ENCODE measurements around the gene GAD2.

Gene GAD2

GRCh38 chr10:26225322-26225721 is 8.7 kb downstream of the GAD2 start:
- no peak for DNase-seq

DNA sequence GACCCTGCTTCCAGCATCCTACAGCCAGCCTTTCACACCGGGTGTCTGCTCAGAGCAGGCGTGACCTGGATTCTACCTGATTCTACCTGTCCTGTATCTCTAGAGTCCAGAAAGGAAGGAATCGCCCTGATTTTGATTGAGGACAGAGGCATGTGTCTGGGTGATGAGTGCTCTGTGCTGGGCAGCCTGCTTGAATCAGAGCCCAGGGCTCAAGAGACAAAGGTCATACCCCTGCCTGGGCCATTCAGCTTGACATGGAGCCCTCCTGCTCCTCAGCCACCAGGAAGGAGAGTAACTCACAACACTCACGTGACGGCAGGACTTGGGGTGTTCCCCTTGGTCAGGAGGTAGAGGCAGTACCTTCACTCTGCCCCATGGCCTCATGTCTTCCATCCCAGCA is 11.2 kb downstream of the GAD2 start:
- no peak for DNase-seq

GRCh38 chr10:26232174-26232573 is 15.6 kb downstream of the GAD2 start:
- no peak for DNase-seq

- DNase-seq, result no peak
Observed at GRCh38 chr10:26235761-26236160, 19.2 kb downstream of the GAD2 start.

DNA sequence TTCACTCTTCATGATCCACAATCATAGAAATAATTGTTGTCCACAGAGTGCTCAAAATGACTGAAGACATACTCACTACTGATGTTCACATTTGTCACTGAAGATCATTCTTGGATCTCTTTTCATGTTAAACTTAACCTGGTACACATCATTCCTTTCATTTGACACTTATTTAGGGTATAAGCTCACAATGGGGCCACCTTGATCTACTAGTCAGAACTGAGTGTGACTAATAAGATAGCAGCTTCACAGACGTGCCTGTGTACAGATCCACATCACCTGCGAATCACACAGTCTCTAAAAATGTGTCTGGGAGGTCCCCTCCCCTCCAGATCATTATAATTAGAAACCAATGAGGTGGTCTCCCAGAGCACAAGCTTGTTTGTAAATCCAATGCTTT is 21.8 kb downstream of the GAD2 start:
- DNase-seq, result no peak

DNA sequence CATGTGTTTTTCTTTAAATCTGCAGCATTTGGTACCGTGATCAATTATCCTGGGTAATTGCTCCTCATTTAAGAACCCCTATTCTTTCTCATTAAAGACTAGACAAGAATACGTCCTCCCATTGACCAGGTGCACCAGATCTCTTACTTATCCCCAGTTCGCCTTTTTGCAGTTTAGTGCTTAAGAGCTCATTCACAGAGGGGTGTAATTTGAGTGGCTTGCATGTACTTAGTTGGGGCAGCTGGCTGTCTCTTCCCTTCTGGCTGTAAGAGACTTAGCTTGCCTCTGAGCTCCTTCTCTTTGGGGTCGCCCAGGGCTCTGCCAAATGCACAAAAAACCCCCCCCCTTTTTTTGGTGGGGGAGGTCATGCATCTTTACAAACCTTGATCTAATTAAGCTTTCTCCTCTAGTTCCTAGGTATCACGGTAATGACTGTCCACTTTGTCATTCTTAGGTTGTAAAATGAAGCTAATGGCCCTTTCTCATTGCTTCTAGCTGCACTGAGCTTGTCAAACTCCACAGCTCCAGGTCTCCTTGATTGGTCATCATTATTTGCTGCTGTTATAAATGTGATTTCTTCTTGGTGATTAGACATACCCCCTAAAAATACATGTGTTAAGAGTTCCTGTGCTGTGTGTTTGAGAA is 26.3 kb downstream of the GAD2 start:
- no peak for DNase-seq

GRCh38 chr10:26243351-26243720 is 26.8 kb downstream of the GAD2 start:
- no peak for DNase-seq

DNA sequence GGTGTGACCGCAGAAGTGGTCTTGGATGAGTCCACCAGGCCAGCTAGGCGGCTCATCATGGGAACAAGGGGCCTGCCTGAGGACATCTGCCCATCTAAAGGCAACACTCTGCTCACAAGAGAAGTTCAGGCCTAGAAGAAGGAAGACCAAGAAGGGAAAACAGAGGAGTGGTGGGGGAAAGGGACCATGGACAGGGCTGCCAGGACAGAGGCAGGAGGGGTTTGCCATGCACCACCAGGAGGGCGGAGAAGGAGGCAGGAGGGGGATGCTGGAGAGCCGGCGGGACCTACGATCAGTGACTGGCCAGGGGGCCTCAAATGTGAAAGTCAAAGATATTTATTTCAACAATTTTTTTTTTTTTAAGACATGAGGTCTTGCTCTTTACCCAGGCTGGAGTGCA is 33.1 kb downstream of the GAD2 start:
- DNase-seq, result no peak

DNA sequence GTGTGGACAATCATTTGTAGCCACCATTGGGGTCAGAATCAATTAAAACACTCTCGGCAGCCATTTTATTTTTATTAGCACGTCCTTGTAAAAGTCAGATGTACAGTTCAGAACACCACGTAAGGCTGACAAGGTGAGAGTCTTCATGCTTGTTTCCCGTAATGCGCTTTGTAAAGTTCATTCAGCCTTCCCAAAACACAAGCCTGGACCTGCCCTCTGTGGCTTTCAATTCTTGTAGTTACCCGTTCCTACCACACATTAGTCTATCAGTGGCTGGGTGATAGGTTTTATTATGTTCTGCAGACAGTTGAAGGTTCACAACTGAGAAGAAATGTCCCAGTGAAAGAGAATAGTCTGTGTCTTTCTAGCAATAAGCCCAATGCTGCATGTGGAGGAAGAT is 35.4 kb downstream of the GAD2 start:
- no peak for DNase-seq

GRCh38 chr10:26254616-26255015 is 38.0 kb downstream of the GAD2 start:
- no peak for DNase-seq

DNA sequence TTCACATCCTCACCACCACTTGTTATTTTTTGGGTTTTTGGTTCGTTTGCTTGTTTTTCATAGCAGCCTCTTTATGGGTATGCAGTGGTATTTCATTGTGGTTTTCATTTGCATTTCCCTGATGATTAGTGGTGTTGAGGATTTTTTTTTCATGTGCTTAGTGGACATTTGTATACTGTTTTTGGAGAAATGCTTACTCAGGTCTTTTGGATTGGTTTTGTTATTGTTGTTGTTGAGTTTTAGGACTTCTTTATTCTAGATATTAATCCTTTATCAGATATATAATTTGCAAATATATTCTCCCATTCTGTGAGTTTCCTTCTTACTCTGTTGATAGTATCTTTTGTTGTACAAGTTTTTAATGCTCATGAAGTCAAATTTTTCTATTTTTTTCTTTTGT is 42.8 kb downstream of the GAD2 start:
- DNase-seq, result no peak

DNA sequence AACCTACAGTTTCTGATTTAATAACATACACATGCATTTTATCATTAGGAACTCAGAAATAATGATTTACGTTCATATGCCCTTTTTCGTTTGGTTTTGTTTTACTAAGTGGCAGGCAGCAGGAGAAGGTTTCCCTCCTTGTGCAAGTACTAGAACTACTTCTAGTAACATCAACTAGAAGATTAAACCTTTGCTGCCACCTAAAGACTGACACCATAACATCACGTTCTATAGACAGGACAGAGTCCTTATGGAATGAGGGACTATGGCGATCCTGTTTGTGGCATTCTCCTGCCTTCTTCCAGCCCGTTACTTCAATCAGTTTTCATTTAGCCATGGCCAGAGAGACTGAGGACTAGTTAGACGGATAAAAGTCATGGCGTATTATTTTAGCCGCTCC is 53.2 kb downstream of the GAD2 start:
- no peak for DNase-seq

DNA sequence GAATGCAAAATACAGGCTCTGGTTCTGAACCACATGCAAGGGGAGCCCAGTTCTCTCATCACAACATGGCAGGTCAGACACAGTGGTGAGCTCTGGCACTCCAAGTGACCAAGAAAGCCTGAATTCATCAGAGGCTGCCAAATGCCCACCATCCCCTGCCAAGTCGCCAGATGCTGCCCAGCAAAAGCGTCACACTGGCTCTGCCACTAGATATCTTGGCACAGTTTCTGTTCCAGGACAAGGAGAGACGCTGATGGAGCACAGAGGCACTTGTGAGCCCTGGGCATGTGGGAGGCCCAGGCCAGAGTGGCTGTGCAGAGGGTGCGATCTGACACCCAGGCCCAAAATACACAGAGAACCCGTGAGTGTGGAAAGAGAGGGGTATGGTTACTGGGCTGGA is 57.8 kb downstream of the GAD2 start:
- DNase-seq, result no peak

DNA sequence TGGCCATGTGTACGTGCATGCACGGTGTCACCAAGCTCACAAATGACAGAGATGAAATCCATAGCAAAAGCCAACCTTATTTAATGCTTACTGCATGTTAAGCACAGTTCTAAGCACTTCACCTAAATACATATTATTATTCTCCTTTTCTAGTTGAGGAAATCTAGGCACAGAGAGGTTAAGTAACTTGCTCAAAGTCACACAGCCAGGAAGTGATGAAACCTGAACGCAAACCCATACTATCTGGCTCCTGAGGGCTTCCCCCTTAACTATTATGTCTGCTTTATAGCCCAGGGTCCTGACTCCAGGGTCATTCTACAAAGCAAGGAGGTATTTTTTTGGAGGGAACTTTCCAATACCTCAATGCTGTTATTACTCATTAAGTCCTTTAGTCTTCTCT is 61.7 kb downstream of the GAD2 start:
- no peak for DNase-seq

DNA sequence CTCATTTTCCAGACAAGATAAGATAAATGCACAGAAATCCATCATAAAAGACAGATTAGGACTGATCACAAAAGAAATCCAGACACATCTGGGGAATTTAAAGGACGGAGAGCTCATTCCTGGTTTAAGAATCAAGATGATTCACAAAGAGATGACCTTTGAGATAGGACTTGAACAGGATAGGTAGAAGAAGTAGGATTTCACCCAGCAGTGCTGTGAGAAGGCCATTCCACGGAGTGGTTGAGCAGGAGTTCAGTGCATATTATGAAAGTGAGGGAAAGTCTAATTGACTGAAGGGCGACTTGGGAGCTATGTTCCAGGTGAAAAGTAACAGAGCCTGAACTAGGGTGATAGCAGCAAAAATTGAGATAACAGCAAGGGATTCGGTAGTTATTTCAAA is 73.7 kb downstream of the GAD2 start:
- no peak for DNase-seq

- DNase-seq, result no peak
Observed at GRCh38 chr10:26291721-26292480, 75.3 kb downstream of the GAD2 start.

GRCh38 chr10:26296360-26296759 is 79.8 kb downstream of the GAD2 start:
- no peak for DNase-seq

GRCh38 chr10:26300001-26300400 is 83.4 kb downstream of the GAD2 start:
- no peak for DNase-seq

DNA sequence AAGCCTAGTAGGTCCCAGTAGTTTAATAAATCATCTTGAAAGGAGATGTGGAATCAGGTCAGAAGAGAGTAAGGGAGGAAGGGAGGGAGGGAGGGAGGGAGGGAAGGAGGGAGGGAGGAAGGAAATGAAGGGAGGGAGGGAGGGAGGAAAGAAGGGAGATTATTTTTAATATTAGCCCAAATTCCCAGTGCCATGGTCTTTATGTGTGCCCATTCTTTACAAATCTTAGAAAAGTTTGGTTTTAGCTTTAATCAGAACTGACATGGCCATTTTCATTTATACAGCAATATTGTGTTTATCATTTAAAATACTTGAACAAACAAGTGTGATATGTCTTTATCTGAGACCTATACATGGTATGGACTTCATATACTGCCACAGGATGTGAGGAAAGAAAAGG is 86.8 kb downstream of the GAD2 start:
- DNase-seq, result no peak

GRCh38 chr10:26310361-26310760 is 93.8 kb downstream of the GAD2 start:
- DNase-seq, result no peak

GRCh38 chr10:26311383-26311940 is 94.9 kb downstream of the GAD2 start:
- DNase-seq, result no peak

GRCh38 chr10:26314265-26315013 is 97.9 kb downstream of the GAD2 start:
- no peak for DNase-seq

DNA sequence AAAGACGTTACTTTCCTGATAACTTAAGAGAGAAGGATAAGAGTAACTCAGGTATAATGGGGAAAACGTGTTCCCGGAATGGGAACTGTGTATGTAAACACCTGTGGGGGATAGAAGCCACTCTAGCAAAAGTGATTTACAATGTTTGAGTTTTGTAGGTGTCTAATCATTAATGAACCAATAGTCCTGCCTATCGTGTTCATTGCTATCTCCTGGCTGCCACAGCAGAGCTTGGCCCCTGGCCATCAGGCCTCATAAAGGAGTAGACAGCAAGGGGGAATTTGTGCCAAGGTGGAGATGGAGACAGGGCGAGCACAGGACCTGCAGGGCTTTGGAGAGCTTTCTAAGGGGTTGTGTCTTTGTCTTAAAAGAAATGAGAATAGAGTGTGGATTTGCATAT is 102.1 kb downstream of the GAD2 start:
- no peak for DNase-seq

- DNase-seq, result no peak
Observed at GRCh38 chr10:26323219-26323618, 106.6 kb downstream of the GAD2 start.
